ENCODE measurements around the gene TTC33.

The TTC33 gene

DNA sequence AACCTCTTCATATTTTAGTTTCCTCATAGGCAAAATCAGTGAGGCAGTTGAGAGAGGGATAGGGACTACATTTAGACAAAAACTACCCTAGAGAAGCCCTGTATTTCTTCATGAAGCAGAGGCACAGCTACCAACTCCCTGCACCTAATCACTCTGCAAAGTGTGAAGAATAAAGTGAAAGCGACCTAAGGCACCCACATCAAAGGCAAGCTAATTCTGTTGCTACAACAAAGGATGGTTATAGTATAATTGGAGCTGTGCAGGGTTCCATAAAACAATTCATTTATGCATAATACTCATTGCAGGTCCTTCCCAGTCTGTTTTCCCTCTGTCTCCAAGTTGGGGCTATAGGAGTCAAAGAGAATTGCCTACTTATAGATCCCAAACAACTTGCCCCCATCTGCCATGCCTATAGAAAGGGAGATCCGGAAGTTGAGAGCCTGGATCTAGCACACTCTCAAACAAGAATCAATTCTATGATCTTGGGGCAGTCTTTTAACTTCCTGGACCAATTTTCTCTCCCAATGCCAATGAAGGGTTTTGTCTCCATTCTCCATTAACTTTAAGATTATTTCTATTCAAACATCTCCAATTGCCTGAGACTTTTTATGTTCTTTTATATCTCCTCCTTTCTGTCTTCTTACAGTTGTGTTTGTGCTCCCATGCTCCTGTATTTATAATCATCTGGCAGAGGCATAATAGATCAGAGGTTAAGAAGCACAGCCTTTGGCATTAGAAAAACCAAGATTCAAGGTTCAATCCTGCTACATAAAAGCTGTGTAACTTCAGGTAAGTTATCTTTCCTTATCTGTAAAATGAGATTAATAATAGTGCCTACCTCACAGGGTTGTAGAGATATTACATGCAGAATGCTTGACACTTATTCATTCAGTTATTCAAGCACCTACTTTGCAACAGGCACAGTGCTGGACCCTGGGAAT lies 132.0 kb downstream of the TTC33 start:
- no peak for DNase-seq (ENCODE audit: extremely low read depth, low read depth)
- TF ChIP-seq, protein P1, sequence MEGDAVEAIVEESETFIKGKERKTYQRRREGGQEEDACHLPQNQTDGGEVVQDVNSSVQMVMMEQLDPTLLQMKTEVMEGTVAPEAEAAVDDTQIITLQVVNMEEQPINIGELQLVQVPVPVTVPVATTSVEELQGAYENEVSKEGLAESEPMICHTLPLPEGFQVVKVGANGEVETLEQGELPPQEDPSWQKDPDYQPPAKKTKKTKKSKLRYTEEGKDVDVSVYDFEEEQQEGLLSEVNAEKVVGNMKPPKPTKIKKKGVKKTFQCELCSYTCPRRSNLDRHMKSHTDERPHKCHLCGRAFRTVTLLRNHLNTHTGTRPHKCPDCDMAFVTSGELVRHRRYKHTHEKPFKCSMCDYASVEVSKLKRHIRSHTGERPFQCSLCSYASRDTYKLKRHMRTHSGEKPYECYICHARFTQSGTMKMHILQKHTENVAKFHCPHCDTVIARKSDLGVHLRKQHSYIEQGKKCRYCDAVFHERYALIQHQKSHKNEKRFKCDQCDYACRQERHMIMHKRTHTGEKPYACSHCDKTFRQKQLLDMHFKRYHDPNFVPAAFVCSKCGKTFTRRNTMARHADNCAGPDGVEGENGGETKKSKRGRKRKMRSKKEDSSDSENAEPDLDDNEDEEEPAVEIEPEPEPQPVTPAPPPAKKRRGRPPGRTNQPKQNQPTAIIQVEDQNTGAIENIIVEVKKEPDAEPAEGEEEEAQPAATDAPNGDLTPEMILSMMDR (IDR thresholded peaks at IDR 0.05; ENCODE audit: low read depth, low read length) = no peak

DNA sequence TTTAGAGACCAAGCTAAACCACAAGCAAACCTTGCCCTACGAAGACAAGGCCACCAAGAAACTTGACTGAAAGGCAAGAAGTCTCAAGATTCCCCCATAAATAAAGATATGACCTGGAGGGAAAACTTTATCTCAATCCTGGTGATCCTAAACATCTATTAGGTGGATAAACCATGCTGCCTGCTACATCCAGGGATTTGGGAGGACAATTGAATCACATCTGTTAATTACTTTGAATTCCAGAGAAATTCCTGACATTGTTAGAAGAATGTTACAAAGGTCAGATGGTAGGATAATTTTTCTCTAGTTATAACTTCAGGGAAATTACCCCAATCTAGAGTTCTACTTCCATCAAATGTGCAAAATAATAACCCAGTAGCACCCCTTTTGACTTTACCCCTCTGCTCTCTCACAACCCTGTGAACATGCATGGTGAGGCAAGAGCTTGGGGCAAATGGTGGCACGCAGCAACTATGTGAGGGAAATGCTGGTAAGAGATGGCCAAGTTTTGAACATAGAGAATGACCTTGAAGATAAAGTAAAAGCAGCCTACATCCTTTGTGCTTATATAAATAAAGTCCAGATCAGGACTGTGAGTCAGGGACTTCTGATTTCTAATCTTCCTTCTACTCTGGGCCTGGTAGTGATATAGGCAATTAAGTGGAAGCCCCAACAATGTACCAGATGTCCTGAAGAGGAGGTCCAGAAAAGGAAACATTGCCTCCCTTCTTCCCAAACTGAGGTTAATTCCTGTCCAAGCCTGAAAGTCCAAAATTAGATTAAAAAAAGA lies 133.1 kb downstream of the TTC33 start:
- DNase-seq (ENCODE audit: extremely low read depth, low read depth) = no peak
- TF ChIP-seq, protein P1 (IDR thresholded peaks at IDR 0.05; ENCODE audit: low read depth, low read length) = no peak

DNA sequence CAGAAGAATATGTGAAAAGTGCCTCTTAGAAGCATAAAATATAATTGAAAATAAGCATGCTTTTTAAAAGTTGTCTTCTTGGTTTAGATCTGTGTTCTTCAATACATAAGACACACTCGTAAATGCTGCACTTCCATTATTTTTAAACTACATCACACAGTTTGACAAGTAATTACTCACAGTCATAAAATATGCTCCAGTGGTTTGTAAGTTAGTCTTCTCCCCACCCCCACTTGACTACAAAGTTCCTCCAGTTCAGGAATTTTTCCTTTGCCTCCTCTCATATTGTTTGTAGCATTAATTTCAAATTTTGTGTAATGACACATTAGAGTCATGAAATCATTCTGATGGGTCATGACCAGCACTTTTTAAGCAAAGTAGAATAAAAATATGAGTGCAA lies 136.3 kb downstream of the TTC33 start:
- TF ChIP-seq, protein P1 (IDR thresholded peaks at IDR 0.05; ENCODE audit: low read depth, low read length) = no peak
- DNase-seq (ENCODE audit: extremely low read depth, low read depth) = no peak

DNA sequence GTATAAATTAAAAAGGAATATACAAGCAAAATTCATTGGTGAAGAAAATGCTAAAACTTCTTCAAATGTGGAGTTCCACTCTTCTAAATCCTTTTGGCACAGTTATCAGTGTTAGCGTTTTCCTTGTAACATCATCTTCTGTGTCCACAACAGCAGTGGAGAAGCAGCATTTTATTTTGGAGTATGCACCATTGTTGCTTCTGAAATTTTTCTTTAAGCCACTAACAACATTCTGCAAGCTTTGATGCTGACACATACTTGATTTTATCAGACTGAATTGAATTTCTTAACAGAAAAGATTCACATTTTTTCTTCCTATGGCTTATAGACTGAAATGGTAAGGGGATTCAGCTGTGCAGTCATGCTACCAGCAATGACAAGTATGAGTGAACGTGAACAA lies 136.8 kb downstream of the TTC33 start:
- DNase-seq (ENCODE audit: extremely low read depth, low read depth) = no peak
- TF ChIP-seq, protein P1 (IDR thresholded peaks at IDR 0.05; ENCODE audit: low read depth, low read length) = no peak

DNA sequence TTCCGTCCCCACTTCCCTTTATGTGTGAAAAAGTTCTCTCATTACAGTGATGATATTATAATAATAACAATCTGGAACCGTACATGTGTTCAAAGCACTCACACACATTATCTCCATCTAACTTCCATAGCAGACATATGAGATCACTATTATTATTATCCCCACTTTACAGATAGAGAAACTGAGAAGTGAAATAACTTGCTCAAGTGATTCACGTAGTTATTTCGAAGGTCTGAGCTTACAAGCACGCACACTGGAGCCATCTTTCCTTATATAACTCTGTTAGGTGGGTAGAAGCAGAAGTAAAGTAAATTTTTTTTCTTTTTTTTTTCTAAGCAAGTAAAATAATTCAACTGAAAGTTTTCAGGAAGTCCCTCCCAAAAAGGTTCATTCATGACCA lies 139.0 kb downstream of the TTC33 start:
- DNase-seq (ENCODE audit: extremely low read depth, low read depth) = no peak

DNA sequence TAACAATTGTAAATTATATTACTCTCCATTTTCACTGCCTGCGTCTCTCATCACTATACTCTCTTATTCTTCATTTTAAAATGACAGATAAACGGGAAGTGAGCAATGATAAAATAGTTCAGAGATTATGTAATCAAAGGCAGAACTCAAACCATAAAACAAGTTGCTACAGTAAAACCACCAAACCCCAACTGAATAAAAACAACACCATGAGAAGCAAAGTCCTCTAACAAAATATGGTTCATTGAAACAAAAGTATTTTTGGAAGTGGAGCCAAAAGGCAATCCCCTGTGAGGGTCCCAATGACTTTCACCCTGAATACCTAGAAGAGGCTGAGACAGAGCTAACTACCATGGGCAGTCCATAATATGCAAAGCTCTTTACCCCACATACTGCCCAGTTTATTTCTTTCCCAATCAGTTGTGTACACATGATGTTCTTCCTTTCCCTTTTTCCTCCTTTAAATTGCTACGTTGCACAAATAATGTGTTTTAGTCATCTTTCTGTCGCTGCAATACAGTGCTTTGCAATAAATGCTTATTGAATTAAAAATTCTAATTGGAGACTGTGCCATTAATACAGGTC lies 140.1 kb downstream of the TTC33 start:
- no peak for DNase-seq (ENCODE audit: extremely low read depth, low read depth)
- TF ChIP-seq, protein P1 (IDR thresholded peaks at IDR 0.05; ENCODE audit: low read depth, low read length) = no peak

More for the DNA sequence above, 139.0 kb downstream of the TTC33 start:
- TF ChIP-seq, protein P1 (IDR thresholded peaks at IDR 0.05; ENCODE audit: low read depth, low read length) = no peak

Measured in AG09319 (cell line).